H1 (cell line): Measurements from ENCODE around the gene TBX3. TPM values are rescaled to one million over a fixed set of nuclear protein-coding genes. Genes with fewer than 3 reads are reported as not detected.

Experiments used
- CTCF ChIA-PET: fragments of 300-600 bp; sonication (Branson Sonifier 250); formaldehyde crosslinking; loops from one replicate; lab custom pipeline; 2021; ENCODE audit not compliant: partially characterized antibody; lab: Charles Lee
- POLR2A ChIA-PET: fragments of 300-600 bp; sonication (Branson Sonifier 250); formaldehyde crosslinking; loops from one replicate; lab custom pipeline; 2021; ENCODE audit warnings: inconsistent platforms; ENCODE audit not compliant: partially characterized antibody; lab: Charles Lee
- DNase-seq, 2 experiments: peaks; one replicate each; pipeline versions ENCODE4 v3.0.0 to v3.0.0-alpha.2; 2010 to 2022; ENCODE audit warnings: low spot score in 2 of 2, low read depth in 1 of 2, mixed read lengths in 1 of 2
- FAIRE-seq: peaks from 2 replicates; lab custom pipeline; 2011; peaks lifted over from hg19 to GRCh38; lab: Jason Lieb, UNC
- H2AFZ ChIP-seq: 2 replicates; pipeline ENCODE4 v1.8.1; 2012; ENCODE audit warnings: low read length, inconsistent platforms
- H2AK5ac ChIP-seq: 2 replicates; pipeline ENCODE4 v1.6.1; 2013; ENCODE audit warnings: low read depth, low read length
- H2BK120ac ChIP-seq: replicated peaks from 2 replicates; pipeline ENCODE3; 2013; ENCODE audit warnings: low read depth, low read length, inconsistent platforms
- H2BK12ac ChIP-seq: 2 replicates; pipeline ENCODE4 v1.6.1; 2013; ENCODE audit warnings: low read depth, low read length
- H2BK15ac ChIP-seq: 2 replicates; pipeline ENCODE4 v1.6.1; 2013; ENCODE audit warnings: low read length
- H2BK20ac ChIP-seq: 2 replicates; pipeline ENCODE4 v1.6.1; 2013; ENCODE audit warnings: low read length
- H2BK5ac ChIP-seq: 2 replicates; pipeline ENCODE4 v1.6.1; 2013; ENCODE audit warnings: low read depth, low read length
- H3K14ac ChIP-seq: 2 replicates; pipeline ENCODE4 v1.6.1; 2013; ENCODE audit warnings: inconsistent platforms; ENCODE audit not compliant: insufficient read length
- H3K18ac ChIP-seq: 2 replicates; pipeline ENCODE4 v1.6.1; 2013; ENCODE audit warnings: low read length; ENCODE audit errors: extremely low read depth
- H3K23ac ChIP-seq: 2 replicates; pipeline ENCODE4 v1.6.1; 2013; ENCODE audit warnings: inconsistent platforms; ENCODE audit not compliant: insufficient read length
- H3K23me2 ChIP-seq: 2 replicates; pipeline ENCODE4 v1.6.1; 2013; ENCODE audit warnings: low read depth, low read length
- H3K27ac ChIP-seq: 2 replicates; pipeline ENCODE4 v1.6.1; 2011; ENCODE audit warnings: low read depth, low read length, inconsistent platforms
- H3K27me3 ChIP-seq, 4 experiments: replicated peaks in 1 of 4; 1 replicate in 1 of 4; 2 replicates in 3 of 4; pipeline versions ENCODE4 v1.6.1 to v1.8.1; 2011 to 2013; ENCODE audit warnings: low read length in 3 of 4, mild to moderate bottlenecking in 3 of 4, inconsistent platforms in 2 of 4, mixed read lengths in 2 of 4, moderate library complexity in 1 of 4; ENCODE audit not compliant: control insufficient read depth in 3 of 4, insufficient read depth in 3 of 4; ENCODE audit errors: extremely low read depth in 1 of 4
- H3K36me3 ChIP-seq, 4 experiments: 2 replicates each; pipeline versions ENCODE4 v1.6.1 to v1.8.1; 2011 to 2013; ENCODE audit warnings: mild to moderate bottlenecking in 4 of 4, low read length in 3 of 4, moderate library complexity in 2 of 4, control low read depth in 1 of 4, inconsistent platforms in 1 of 4; ENCODE audit not compliant: insufficient read depth in 4 of 4, control insufficient read depth in 2 of 4
- H3K4ac ChIP-seq: replicated peaks from 2 replicates; pipeline ENCODE3; 2013; ENCODE audit warnings: low read length, low read depth, mixed read lengths, inconsistent platforms; ENCODE audit not compliant: insufficient read length
- H3K4me1 ChIP-seq, 4 experiments: replicated peaks in 1 of 4; 1 replicate in 1 of 4; 2 replicates in 3 of 4; pipeline versions ENCODE4 v1.6.1 to v1.8.1; 2011 to 2013; ENCODE audit warnings: low read length in 3 of 4, inconsistent platforms in 2 of 4, mixed read lengths in 1 of 4; ENCODE audit not compliant: insufficient read depth in 4 of 4, control insufficient read depth in 3 of 4
- H3K4me2 ChIP-seq, 2 experiments: 2 replicates each; pipeline versions ENCODE4 v1.6.1 to v1.8.1; 2011 to 2013; ENCODE audit warnings: low read depth in 2 of 2, low read length in 2 of 2, control low read depth in 1 of 2, inconsistent platforms in 1 of 2, mild to moderate bottlenecking in 1 of 2; ENCODE audit not compliant: insufficient read depth in 1 of 2
- H3K4me3 ChIP-seq, 4 experiments: fragments of 200-600, 300-600 bp in 1 of 4; sonication (generic), shearing (Covaris generic), sonication (Bioruptor Twin) in 1 of 4; 2 replicates each; pipeline versions ENCODE4 v1.5.1 to v1.8.1; 2011 to 2016; ENCODE audit warnings: low read length in 4 of 4, low read depth in 3 of 4, control low read depth in 2 of 4, inconsistent platforms in 2 of 4, mild to moderate bottlenecking in 2 of 4, mixed read lengths in 1 of 4, moderate library complexity in 1 of 4; ENCODE audit not compliant: insufficient read depth in 2 of 4; ENCODE audit errors: extremely low read depth in 1 of 4
- H3K56ac ChIP-seq: replicated peaks from 2 replicates; pipeline ENCODE3; 2013; ENCODE audit warnings: low read depth, mild to moderate bottlenecking, mixed read lengths, low read length, inconsistent platforms; ENCODE audit not compliant: insufficient read length
- H3K79me1 ChIP-seq: 2 replicates; pipeline ENCODE4 v1.6.1; 2013; ENCODE audit warnings: low read depth, low read length, control low read depth
- H3K79me2 ChIP-seq, 2 experiments: 2 replicates each; pipeline versions ENCODE4 v1.6.1 to v1.8.1; 2012 to 2013; ENCODE audit warnings: low read length in 2 of 2, mild to moderate bottlenecking in 2 of 2, inconsistent platforms in 1 of 2; ENCODE audit not compliant: insufficient read depth in 2 of 2, control insufficient read depth in 1 of 2
- H3K9ac ChIP-seq, 4 experiments: replicated peaks in 1 of 4; 1 replicate in 1 of 4; 2 replicates in 3 of 4; pipeline versions ENCODE4 v1.6.1 to v1.8.1; 2011 to 2013; ENCODE audit warnings: low read depth in 3 of 4, low read length in 3 of 4, control low read depth in 2 of 4, mild to moderate bottlenecking in 2 of 4, moderate library complexity in 2 of 4, inconsistent platforms in 1 of 4; ENCODE audit errors: extremely low read depth in 1 of 4
- H3K9me3 ChIP-seq, 2 experiments: 2 replicates each; pipeline versions ENCODE4 v1.6.1 to v1.8.1; 2012 to 2013; ENCODE audit warnings: mild to moderate bottlenecking in 2 of 2, moderate library complexity in 2 of 2, control low read depth in 1 of 2, inconsistent platforms in 1 of 2, low read depth in 1 of 2, low read length in 1 of 2, mixed read lengths in 1 of 2; ENCODE audit not compliant: insufficient read depth in 2 of 2
- H4K20me1 ChIP-seq, 2 experiments: replicated peaks in 1 of 2; 2 replicates each; pipeline versions ENCODE3 to v1.8.1; 2011 to 2013; ENCODE audit warnings: inconsistent platforms in 2 of 2, low read length in 2 of 2, mild to moderate bottlenecking in 1 of 2; ENCODE audit not compliant: insufficient read depth in 2 of 2, control insufficient read depth in 1 of 2
- H4K5ac ChIP-seq: 2 replicates; pipeline ENCODE4 v1.6.1; 2013; ENCODE audit warnings: low read length, low read depth, mixed read lengths, inconsistent platforms; ENCODE audit not compliant: insufficient read length
- H4K8ac ChIP-seq: 2 replicates; pipeline ENCODE4 v1.8.0; 2013; ENCODE audit warnings: mild to moderate bottlenecking, moderate library complexity, low read length, inconsistent platforms; ENCODE audit not compliant: insufficient read depth; ENCODE audit errors: extremely low read depth
- H4K91ac ChIP-seq: replicated peaks from 2 replicates; pipeline ENCODE3; 2013; ENCODE audit warnings: low read length, mixed read lengths, inconsistent platforms; ENCODE audit not compliant: insufficient read length
- BRCA1 ChIP-seq: IDR thresholded peaks from 2 replicates; pipeline ENCODE4 v1.6.1; 2012; ENCODE audit warnings: low read depth, low read length, improper control_type of control experiment
- CBX8 ChIP-seq: fragments of 300-800, 300-1000 bp; sonication (generic); IDR thresholded peaks from 2 replicates; pipeline ENCODE4 v1.7.1; 2016; ENCODE audit warnings: low read depth, low read length, borderline replicate concordance
- FOSL1 ChIP-seq: IDR thresholded peaks from 2 replicates; pipeline ENCODE4 v1.6.1; 2011; ENCODE audit warnings: mild to moderate bottlenecking, low read depth, low read length, moderate library complexity; ENCODE audit not compliant: insufficient read depth
- MAFK ChIP-seq: IDR thresholded peaks from 2 replicates; pipeline ENCODE4 v1.6.1; 2012; ENCODE audit warnings: low read depth, mild to moderate bottlenecking, improper control_type of control experiment, low read length
- NRF1 ChIP-seq: IDR thresholded peaks from 2 replicates; pipeline ENCODE4 v1.6.1; 2011; ENCODE audit warnings: mild to moderate bottlenecking, low read depth, low read length, improper control_type of control experiment
- RNF2 ChIP-seq: fragments of 200-900, 300-1000 bp; sonication (generic); IDR thresholded peaks from 2 replicates; pipeline ENCODE4 v1.7.1; 2016; ENCODE audit warnings: borderline replicate concordance, low read depth, mild to moderate bottlenecking, antibody characterized with exemption, low read length; ENCODE audit not compliant: poor library complexity, severe bottlenecking; ENCODE audit errors: missing control alignments
- WGBS, 2 experiments: shearing (Covaris generic) in 1 of 2; methylation state at CpG; one replicate each; pipeline versions ENCODE4 v1.1.6 to v1.1.7; 2013 to 2015; ENCODE audit warnings: low lambda C conversion rate in 2 of 2, mixed read lengths in 2 of 2, inconsistent platforms in 1 of 2, low coverage in 1 of 2, missing lambda C conversion rate in 1 of 2; ENCODE audit not compliant: insufficient replicate concordance in 2 of 2, insufficient coverage in 1 of 2, insufficient read length in 1 of 2; ENCODE audit errors: extremely low coverage in 1 of 2, missing lambda C conversion rate in 1 of 2; 5-methylcytosine and 5-hydroxymethylcytosine counted together
- polyA plus RNA-seq, 7 experiments: library from polyadenylated mRNA; depleted of rRNA in 3 of 7; stranded (reverse) in 5 of 7; unstranded in 2 of 7; fragments of >200 nt in 5 of 7; fragments of 200-250 nt in 2 of 7; gene quantifications; 1 replicate in 5 of 7; 2 replicates in 1 of 7; 4 replicates in 1 of 7; pipeline versions ENCODE4 v1.2.1 to v1.2.3, GENCODE V29; 2011 to 2013; ENCODE audit warnings: missing spikeins in 2 of 7, mixed read lengths in 2 of 7
- total RNA-seq: library from RNA; stranded (reverse); fragmentation: NEBNext Ultra II Directional; extraction: Animal tissue kit (Norgen Biotek cat#: 25700); gene quantifications from 2 replicates; pipeline ENCODE4 v1.2.1, GENCODE V29; 2021
- TF ChIP-seq, protein P1 (sequence below): IDR thresholded peaks from 2 replicates; pipeline ENCODE4 v1.6.1; 2011; ENCODE audit warnings: low read depth, mild to moderate bottlenecking, low read length; ENCODE audit not compliant: insufficient read depth

TBX3 gene
- total and polyA plus RNA-seq, 2 of the 8 experiments (the other 6 are each of a cell fraction or from before 2014, with no cell fraction given) = 0.09 to 1.0 TPM

- Histone ChIP-seq H3K56ac (no peak overlapping the region), H4K91ac (no peak overlapping the region), H3K23me2 (peaks cover 6% of the 10 kb centered on the region; the same call in 1 of the 2 replicates), H2BK5ac (no peak overlapping the region), H3K27ac (no peak overlapping the region), H3K4me3 (peak overlapping the region in 2 of 4 experiments; percentile 14 to 47; a peak in 5 of 8 replicates), H3K4me2 (peak overlapping the region; percentile 54 to 57), H3K9me3 (no peaks in the 10 kb centered on the region), H3K4ac (no peak overlapping the region), H2BK12ac (0 out of 2 replicates have a peak overlapping the region, but pooled peaks have one; percentile 80), H2BK120ac (no peak overlapping the region), H3K18ac (no peak overlapping the region), H3K4me1 (peaks cover 6 to 34% (median 15%) of the 10 kb centered on the region in 4 experiments), H3K79me1 (no peaks in the 10 kb centered on the region), H3K23ac (no peak overlapping the region), H4K5ac (no peak overlapping the region), H4K20me1 (peaks cover 7 to 31% of the 10 kb centered on the region in 2 experiments), H2AK5ac (0 out of 2 replicates have a peak overlapping the region, but pooled peaks have one; percentile 53), H3K9ac (no peak overlapping the region), H3K14ac (no peak overlapping the region), H4K8ac (no peak overlapping the region), H3K79me2 (no peaks in the 10 kb centered on the region), H2BK20ac (no peak overlapping the region), H3K36me3 (no peaks in the 10 kb centered on the region), H2BK15ac (no peak overlapping the region), H2AFZ (no peak overlapping the region), H3K27me3 (peaks cover 97 to 100% (median 99%) of the 10 kb centered on the region in 4 experiments)
- FAIRE-seq = no peak
- ChIA-PET POLR2A (interaction anchor here (0.8 to 1.4 kb wide), 2 partner anchors 8 to 19 kb away, joined by 4 to 6 read pairs; partner anchors contain the start of gene TBX3), CTCF (interaction anchor here (1.1 to 1.2 kb wide), 2 partner anchors 11 to 30 kb away, joined by 3 read pairs; no protein-coding TSS in a partner anchor)
- DNase-seq = no peak
- 4% methylated on average over 11 of the region's 18 CpGs; no CpG with 5 or more reads in 1 of the 2 experiments for WGBS, 2 experiments
- no peak for TF ChIP-seq BRCA1
- TF ChIP-seq MAFK = no peak
- no peak for TF ChIP-seq NRF1
- TF ChIP-seq, protein P1, sequence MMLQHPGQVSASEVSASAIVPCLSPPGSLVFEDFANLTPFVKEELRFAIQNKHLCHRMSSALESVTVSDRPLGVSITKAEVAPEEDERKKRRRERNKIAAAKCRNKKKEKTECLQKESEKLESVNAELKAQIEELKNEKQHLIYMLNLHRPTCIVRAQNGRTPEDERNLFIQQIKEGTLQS = no peak
- no peak for TF ChIP-seq FOSL1
- TF ChIP-seq CBX8 = no peak
- peak; percentile 8 for TF ChIP-seq RNF2
These were observed 7.8 kb upstream of the TBX3 start for GRCh38 chr12:114691763-114692185.
